SU-DHL-6 (cell line): ENCODE results near the gene ARHGAP26.

Experiments used
- H2AFZ ChIP-seq: fragments of 200-600 bp; sonication (generic); 2 replicates; pipeline ENCODE4 v1.6.1; 2014; ENCODE audit warnings: low read depth, mild to moderate bottlenecking, moderate library complexity, mixed read lengths, antibody characterized with exemption, low read length; ENCODE audit not compliant: severe bottlenecking
- H3F3A ChIP-seq: fragments of 200-600 bp; shearing (Covaris generic); 2 replicates; pipeline ENCODE4 v1.6.0; 2016; ENCODE audit warnings: antibody characterized with exemption, mild to moderate bottlenecking; ENCODE audit not compliant: insufficient read depth
- H3K27ac ChIP-seq: fragments of 200-600 bp; sonication (generic); 2 replicates; pipeline ENCODE4 v1.5.1; 2016; ENCODE audit warnings: low read depth, mild to moderate bottlenecking, low read length, moderate library complexity, mixed read lengths
- H3K27me3 ChIP-seq: fragments of 200-600 bp; sonication (generic), shearing (Covaris generic); 2 replicates; pipeline ENCODE4 v1.6.0; 2014; ENCODE audit warnings: mild to moderate bottlenecking, low read length
- H3K36me3 ChIP-seq: fragments of 200-600 bp; sonication (generic); 2 replicates; pipeline ENCODE4 v1.6.1; 2014; ENCODE audit warnings: mild to moderate bottlenecking, low read length, mixed read lengths
- H3K4me2 ChIP-seq: fragments of 300-600, 200-600 bp; shearing (Covaris generic), sonication (generic); 2 replicates; pipeline ENCODE4 v1.6.0; 2014; ENCODE audit warnings: low read length, low read depth, mild to moderate bottlenecking; ENCODE audit not compliant: poor library complexity, severe bottlenecking
- H3K4me3 ChIP-seq: fragments of 200-600 bp; sonication (generic); 2 replicates; pipeline ENCODE4 v1.5.1; 2014; ENCODE audit warnings: antibody characterized with exemption, low read length, mild to moderate bottlenecking, mixed read lengths; ENCODE audit not compliant: insufficient read depth, poor library complexity, severe bottlenecking
- H3K79me2 ChIP-seq: fragments of 200-600 bp; sonication (generic); 2 replicates; pipeline ENCODE4 v1.6.1; 2014; ENCODE audit warnings: mild to moderate bottlenecking, low read length, moderate library complexity; ENCODE audit not compliant: insufficient read depth
- H3K9ac ChIP-seq: fragments of 200-600 bp; sonication (generic); 2 replicates; pipeline ENCODE4 v1.7.0; 2014; ENCODE audit warnings: mild to moderate bottlenecking, low read length
- H3K9me2 ChIP-seq: fragments of 200-600 bp; sonication (generic); replicated peaks from 2 replicates; pipeline ENCODE4 v1.6.1; 2014; ENCODE audit warnings: low read length; ENCODE audit not compliant: insufficient read depth
- H3K9me3 ChIP-seq: fragments of 200-600 bp; sonication (generic); 2 replicates; pipeline ENCODE4 v1.6.1; 2014; ENCODE audit warnings: low read length, mixed read lengths; ENCODE audit not compliant: insufficient read depth
- H4K20me1 ChIP-seq: fragments of 200-600 bp; sonication (generic); 2 replicates; pipeline ENCODE4 v1.6.1; 2014; ENCODE audit warnings: low read depth, mild to moderate bottlenecking, antibody characterized with exemption, low read length, moderate library complexity, mixed read lengths
- CTCF ChIP-seq: fragments of 200-600 bp; sonication (generic); IDR thresholded peaks from one replicate; pipeline ENCODE4 v1.5.1; 2017; ENCODE audit warnings: antibody characterized with exemption, mild to moderate bottlenecking, low read length, moderate library complexity; ENCODE audit not compliant: insufficient read depth, poor library complexity, severe bottlenecking
- EZH2phosphoT487 ChIP-seq: fragments of 200-600 bp; sonication (generic), shearing (Covaris generic); conservative IDR thresholded peaks from 2 replicates; pipeline ENCODE4 v1.6.1; 2018; ENCODE audit warnings: mild to moderate bottlenecking, antibody characterized with exemption, low read length, moderate library complexity, mixed read lengths

ARHGAP26 gene

GRCh38 chr5:143059355-143059754, 289.2 kb downstream of the ARHGAP26 start:
- H3F3A ChIP-seq: no peaks in the 10 kb centered on the region
- no peaks in the 10 kb centered on the region for H3K9me3 ChIP-seq
- no peaks in the 10 kb centered on the region for H3K36me3 ChIP-seq
- H3K79me2 ChIP-seq: no peaks in the 10 kb centered on the region
- H3K9me2 ChIP-seq: no peaks in the 10 kb centered on the region
- no peaks in the 10 kb centered on the region for H3K27me3 ChIP-seq
- H3K9ac ChIP-seq: no peak overlapping the region
- H3K4me3 ChIP-seq: no peak overlapping the region
- H4K20me1 ChIP-seq: no peaks in the 10 kb centered on the region
- no peak overlapping the region for H3K27ac ChIP-seq
- no peak overlapping the region for H3K4me2 ChIP-seq
- no peak overlapping the region for H2AFZ ChIP-seq
- TF ChIP-seq CTCF (no peak), EZH2phosphoT487 (no peak)

- Histone ChIP-seq H3K9ac (no peak overlapping the region), H3K4me2 (no peak overlapping the region), H3K79me2 (no peaks in the 10 kb centered on the region), H4K20me1 (no peaks in the 10 kb centered on the region), H3K9me3 (no peaks in the 10 kb centered on the region), H3F3A (no peaks in the 10 kb centered on the region), H3K27ac (no peak overlapping the region), H2AFZ (no peak overlapping the region), H3K27me3 (no peaks in the 10 kb centered on the region), H3K36me3 (no peaks in the 10 kb centered on the region), H3K9me2 (no peaks in the 10 kb centered on the region), H3K4me3 (no peak overlapping the region)
- TF ChIP-seq EZH2phosphoT487: no peak
- no peak for TF ChIP-seq CTCF
Measured at GRCh38 chr5:143059976-143060765, 290.0 kb downstream of the ARHGAP26 start.

GRCh38 chr5:143061161-143061945, 291.2 kb downstream of the ARHGAP26 start:
- Histone ChIP-seq H3K27me3 (no peaks in the 10 kb centered on the region), H3K4me2 (no peak overlapping the region), H3K4me3 (no peak overlapping the region), H3K79me2 (no peaks in the 10 kb centered on the region), H4K20me1 (no peaks in the 10 kb centered on the region), H3K27ac (no peak overlapping the region), H3K9me2 (no peaks in the 10 kb centered on the region), H3K9ac (no peak overlapping the region), H3K9me3 (no peaks in the 10 kb centered on the region), H2AFZ (no peak overlapping the region), H3K36me3 (no peaks in the 10 kb centered on the region), H3F3A (no peaks in the 10 kb centered on the region)
- TF ChIP-seq CTCF (no peak), EZH2phosphoT487 (no peak)
